ACHN (cell line): Measurements from ENCODE around the gene AQP1.
A peak's percentile ranks its signal among the peaks of the same experiment; 100 is the strongest.

Source experiments
- DNase-seq: peaks from one replicate; pipeline ENCODE4 v3.0.0-alpha.2; 2015
- in situ Hi-C: cut with HindIII; loops from 2 replicates; pipeline ENCODE4 v1.10.0; 2017; ENCODE audit warnings: low sequenced_read_pairs, low pct_ligation_motif_present, low pct_unique_long_range_greater_than_20kb

AQP1 gene

DNA sequence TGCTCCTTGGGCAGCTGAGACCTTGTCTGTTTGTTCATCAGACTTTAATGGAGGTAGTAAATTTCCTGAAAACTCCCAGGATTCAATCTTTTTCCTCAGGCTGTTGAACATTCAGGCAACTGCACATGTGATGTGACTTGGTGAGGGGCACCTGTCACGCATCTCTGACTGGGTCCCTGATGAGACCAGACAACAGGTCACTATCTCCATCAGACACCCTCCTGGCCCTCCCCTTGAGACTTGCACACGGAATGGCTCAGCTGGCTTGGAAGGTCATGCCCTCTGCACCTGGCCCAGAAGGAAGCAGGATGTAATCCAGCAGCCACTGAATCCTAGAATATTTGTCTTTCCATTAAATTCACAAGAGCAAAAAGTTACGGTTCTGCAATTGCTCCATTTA lies 15.9 kb downstream of the AQP1 start:
- no peak for DNase-seq
- in situ Hi-C loops = no loop called here

DNA sequence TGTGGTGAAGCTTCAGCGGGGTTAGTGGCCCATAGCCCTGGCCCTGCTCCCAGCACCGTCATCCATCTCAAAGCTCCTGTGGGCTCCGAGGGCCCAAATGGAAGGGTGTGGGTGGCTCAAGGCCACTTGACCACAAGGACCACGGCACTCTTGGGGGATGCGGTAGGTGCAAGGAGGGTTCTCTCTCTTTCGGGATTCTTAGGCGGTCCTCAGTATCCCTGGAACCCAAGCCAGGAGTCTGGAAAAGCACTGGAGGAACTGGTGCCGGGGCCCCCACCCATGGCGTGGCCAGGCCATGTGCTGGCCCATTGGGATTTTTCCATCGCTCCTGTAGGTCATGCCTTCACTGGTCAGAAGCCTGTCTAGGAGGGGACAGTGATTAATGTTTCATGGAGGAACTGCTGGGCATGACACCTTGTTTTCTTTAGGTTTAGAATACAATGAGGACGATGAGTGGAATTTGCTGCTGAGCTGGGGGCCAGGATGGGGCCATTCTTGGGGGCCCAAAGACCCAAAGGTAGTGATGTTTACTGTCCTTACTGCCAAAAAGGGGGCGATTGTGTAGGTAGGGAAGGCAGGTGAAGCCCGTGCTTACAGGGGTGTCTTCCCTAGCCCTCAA lies 16.7 kb downstream of the AQP1 start:
- in situ Hi-C loops = no loop called here
- no peak for DNase-seq

DNA sequence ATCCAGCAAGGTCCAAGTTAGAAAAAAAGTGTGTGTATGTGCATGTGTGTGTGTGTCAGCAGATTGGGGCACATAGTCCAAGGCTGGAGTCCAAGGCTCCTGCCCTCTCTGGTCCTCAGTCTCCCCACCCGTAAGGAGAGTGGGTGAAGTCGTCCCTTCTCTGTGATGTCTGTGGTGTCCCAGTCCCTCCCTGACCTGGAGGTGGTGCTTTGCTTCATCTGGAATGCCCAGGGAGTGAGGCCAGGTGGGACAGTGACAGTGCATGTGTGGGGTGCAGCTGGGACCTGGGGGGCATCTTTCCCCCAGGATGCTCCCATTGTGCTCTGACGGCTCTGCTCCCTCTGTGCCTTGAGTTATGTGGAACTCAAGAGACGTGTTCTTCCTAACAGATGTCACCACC lies 18.0 kb downstream of the AQP1 start:
- in situ Hi-C loops = no loop called here
- no peak for DNase-seq

DNA sequence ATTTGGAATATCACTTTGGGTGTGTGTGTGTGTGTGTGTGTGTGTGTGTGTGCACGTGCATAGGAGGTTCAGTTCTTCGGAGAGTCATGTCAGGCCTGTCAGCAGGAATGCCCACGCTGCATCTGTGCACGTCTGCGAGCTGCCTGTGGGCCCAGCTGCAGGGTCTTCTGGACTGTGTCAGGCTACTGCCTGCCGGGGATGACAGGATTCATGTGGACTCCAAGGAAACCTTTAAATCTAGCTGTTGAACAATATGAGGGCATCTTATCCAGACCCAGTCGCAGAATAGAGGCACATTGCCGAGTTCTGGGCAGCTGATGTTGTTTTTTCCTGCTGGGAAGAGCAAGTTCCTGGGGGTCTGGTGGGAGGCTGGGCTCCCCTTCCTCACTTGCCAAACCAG lies 19.0 kb downstream of the AQP1 start:
- in situ Hi-C loops = no loop called here
- no peak for DNase-seq

DNA sequence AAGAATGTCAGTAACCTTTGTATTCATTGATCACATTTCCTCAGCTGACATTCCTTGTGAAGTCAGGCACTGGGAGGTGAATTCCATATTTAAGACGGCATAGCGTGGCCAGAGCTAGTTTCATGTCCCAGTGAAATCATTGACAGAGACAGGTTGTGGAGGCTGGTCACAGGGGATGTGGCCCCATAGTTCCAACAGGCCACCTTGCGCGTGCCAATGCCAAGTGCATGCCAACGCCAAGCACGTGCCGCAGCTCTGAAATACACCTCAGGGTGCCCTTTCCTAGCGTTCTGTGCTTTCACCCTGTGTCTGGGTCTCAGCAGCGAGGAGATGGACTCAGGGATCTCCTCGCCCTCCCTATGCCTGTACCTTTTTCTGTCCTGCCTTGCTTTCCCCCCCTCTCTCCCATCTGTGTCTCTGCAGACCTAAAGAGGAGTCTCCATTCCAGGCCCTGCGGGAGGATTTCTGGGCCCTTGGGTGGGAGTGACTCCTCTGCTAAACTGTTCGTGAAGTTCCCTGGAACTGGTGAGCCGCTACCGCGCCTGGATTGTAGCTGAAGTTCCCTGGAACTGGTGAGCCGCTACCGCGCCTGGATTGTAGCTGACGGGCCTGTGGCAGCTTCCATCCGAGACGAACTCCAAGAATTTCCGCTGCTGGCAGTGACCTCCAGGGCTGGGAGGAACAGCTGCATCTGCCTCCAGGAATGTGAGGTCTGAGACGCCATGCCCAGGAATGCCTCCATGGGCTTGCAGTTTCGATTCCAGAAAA lies 19.7 kb downstream of the AQP1 start:
- DNase-seq = no peak
- in situ Hi-C loops = no loop called here

DNA sequence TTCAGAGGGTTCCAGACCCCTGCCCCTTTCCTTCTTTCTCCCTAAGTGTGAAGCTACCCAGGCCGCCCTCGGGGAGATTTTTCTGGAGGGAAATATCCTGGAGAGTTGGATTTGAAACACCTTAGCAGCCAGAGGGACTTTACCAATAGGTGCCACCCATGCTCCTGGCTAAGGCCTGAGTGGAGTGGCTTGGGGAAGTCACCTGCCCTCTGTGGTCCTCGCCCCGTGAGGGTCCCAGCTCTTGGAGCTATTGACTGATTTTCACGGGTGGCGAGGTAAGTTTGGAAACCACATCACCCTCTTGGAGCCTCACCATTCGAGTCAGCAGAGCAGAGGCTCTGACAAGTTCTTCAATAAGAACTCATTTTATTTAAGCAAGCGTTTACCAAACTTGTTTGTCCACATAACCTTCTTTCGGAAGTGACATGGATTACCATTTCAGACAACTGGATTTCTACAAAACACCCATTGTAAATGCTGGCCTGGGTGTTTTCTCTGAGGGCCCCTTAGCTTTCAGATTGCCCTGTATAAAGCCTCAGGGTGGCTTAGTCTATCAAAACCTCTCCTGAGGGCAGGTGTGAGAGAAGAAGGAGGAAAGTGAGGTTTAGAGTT lies 20.4 kb downstream of the AQP1 start:
- in situ Hi-C loops = no loop called here

DNA sequence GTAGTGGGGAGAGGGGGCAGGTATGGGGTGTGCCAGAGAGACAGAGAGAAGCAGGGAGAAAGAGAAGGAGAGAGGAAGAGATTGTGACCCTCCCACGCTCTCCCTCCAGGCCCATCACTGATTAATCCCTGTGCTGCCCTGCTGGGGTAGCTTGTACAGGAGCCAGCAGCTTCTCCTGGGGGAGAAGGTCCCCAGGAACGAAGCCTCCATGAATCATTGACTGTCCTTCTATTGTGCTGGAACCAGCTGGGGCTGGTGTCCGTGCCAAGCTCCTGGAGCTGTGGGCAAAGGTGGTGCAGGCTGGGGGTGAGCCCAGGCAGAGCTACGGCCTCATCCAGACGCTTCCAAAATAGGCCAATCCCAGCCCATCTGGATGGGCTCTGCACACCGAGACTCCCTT lies 20.9 kb downstream of the AQP1 start:
- in situ Hi-C loops = no loop called here
- no peak for DNase-seq

More for the DNA sequence above, 20.4 kb downstream of the AQP1 start:
- DNase-seq = no peak

DNA sequence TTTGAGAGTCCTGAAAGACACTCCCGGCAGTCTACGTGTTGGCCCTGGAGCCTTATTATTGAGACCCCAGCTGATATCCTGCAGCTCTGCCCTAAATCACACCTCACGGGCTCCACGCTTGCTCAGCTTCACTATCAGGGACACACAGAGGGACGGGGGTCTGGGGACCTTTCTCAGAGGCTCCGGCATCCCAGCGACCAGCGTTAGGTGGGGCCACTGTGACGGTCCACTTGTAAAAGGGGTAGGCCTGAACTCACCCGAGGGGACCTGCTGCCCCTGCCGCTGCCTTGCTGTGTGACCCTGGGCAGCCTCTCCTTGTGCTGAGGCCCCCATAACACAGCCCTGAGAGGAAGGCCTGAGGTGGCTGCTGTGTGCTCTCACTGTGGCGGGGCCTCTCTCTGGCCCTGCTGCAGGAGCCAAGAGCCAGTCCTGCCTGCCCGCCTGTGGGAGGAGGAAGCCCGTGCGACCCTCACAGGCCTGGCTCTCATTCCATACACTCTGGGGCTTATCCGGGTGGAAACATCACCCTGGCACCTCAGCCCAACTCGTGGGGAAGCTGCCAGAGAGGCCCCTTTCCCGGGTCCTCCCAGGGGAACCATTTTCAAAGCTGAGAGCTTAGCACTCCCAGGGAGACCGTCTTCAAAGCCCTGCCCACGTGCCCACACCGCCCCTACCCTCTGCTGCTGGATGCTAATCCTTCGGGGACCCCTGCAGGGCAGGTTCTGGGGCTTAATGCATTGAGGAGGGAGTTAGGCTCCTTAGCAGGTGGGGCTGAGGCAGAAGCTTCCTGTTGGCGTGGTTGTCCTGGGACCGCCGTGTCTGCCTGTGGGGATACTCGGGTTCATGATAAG lies 21.7 kb downstream of the AQP1 start:
- DNase-seq = no peak
- in situ Hi-C loops = no loop called here

DNA sequence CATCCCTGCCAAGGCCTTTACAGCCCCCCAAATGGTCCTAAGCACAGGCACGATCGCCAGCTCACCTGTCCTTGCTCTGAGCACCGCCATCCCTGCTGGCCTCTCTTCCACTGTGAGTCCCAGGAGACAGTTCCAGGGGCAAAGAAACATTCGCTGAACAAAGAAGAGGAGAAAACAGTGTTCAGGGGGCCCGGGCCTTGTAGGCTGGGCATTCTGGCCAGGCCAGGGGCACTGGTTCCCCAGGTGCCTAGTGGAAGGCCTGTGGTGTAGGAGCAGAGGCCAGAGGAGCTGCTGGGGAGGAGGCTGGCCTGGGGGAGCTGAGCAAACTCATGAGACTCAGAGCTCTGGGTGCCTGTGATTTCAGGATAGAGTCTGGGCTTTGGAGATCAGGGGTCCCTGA lies 22.6 kb downstream of the AQP1 start:
- in situ Hi-C loops = no loop called here
- no peak for DNase-seq

DNA sequence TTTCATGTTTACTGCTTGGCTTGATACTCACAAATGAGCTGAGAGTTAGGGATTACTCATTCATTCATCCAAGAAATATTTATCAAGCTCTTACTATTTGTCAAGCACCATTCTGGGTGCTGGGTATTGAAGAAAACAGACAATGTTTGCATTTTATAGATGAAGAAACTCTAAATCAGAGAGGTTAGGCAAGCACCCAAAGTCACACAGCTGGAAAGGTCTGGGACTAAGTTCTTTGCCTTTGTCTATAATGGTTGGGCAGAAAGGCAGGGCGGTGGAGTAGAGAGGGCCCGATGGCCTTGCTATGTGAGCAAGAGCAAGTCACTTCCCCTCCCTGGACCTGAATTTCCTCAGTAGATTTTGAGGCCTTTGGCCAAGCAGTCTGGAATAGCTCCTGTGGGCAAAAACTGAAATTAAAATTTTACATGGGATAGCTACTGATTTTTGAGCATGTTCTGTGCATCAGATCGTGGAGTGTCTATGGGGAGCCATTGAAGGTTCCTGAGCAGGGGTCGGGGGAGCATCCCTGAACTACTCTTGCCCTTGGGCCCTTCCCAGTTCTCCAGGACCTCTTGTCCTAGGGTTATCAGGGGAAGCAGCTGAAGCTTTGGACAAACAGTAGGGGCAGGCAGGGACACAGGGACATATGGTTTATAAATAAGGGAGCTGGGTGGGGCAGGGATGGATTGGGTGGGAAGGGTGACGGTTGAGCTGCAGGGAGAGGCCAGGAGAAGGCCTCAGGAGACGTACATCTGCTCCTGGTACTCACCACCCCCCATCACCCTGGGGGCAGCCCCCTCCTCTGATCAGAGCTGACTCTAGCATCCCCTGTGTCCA lies 23.3 kb downstream of the AQP1 start:
- in situ Hi-C loops = no loop called here

DNA sequence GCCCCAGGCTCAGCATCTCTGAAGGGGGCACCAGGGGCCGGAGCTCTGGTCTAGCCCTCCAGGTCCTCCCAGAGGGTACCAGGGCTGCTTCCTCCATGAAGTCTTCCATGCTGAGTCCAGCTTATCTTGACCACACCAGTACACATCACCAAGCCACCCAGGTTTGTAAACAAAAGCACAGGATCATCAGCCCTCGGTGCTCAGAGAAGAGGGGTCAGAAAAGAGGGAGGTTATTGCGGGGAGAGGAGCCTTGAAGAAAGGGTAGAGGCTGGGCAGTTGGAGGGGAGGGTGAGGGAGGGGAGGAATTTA lies 23.9 kb downstream of the AQP1 start:
- DNase-seq = no peak
- in situ Hi-C loops = no loop called here

More for the DNA sequence above, 23.3 kb downstream of the AQP1 start:
- DNase-seq = no peak

DNA sequence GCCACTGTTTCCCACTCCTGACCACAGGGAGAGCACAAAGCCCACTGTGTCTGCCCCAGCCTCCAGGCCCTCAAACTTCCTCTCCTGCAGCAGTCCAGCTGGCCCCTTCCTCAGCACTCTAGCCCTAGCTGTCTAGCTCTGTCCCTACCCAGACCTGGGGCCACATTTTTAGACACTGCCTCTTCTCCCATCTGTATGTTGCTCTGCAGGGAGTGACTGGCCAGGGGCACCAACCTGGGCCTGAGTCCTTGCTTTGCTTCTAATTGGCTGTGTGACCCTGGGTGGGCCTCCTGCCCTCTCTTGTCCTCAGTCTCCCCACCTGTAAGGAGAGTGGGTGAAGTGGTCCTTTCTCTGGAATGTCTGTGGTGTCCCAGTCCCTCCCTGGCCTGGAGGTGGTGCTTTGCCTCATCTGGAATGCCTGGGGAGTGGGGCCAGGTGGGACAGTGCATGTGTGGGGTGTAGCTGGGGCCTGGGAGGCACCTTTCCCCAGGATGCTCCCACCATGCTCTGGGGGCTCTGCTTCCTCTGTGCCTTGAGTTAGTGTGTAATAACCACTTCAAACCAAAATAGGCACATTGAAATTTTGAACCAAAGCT lies 25.1 kb downstream of the AQP1 start:
- in situ Hi-C loops = no loop called here
- no peak for DNase-seq

DNA sequence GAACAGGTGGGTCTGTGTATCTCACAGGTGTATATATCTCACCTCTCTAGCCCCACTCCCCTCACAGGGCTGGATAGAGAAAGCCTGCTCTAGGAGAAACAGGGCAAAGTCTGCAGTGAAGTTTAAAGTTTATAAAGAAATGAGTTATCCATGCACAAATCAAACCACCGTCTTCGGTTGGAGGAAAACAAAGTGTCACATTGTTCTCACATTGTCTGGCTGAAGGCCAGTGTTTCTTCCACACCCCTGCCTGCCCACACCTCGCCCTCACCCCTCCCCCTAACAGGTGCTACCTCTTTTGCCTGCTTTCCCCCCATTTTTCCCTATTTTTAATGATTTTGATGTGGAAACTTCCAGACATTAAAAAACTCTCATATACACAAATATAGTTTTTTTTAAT lies 25.8 kb downstream of the AQP1 start:
- in situ Hi-C loops = no loop called here
- no peak for DNase-seq

DNA sequence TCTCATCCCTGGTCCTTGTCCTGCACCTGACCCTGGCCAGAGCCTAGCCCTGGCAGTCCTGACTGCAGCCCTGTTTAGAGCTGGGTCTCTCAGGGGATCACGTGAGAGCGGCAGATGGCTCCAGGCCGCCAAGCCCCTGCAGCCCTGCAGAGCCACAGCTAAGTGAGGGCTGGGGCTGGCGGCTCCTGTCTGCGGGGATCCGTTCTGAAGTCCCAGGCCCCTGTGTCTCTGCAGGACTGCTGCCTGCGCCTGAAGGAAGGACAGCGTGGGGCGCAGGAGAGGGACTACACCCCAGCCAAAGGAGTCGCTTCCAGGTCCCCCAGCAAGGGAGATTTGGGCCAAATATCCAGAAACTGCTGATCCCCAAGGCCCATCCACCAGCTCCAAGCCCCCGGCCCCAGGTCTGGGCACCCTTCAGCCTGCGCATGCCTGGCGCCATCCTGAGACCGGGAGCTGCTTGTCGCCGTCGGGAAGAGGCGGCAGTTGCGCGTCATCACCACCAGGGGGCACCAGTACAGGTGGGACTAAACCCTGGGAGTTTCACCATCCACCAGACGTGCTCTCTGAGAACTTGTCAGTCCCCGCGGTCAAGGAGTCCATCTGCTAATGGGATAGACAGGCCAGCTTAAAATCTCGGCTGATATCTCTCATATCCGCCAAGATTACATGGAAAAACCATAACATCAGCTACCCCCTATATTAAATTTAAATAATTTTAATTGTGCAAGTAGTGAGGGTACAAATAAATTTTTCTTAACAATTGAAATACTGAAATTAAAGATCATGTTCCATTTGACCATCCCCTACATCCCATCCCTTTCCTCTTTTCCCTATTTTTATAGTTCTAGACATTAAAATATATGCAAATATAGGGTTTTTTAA lies 27.0 kb downstream of the AQP1 start:
- DNase-seq = peak; percentile 78
- in situ Hi-C loops = no loop called here

DNA sequence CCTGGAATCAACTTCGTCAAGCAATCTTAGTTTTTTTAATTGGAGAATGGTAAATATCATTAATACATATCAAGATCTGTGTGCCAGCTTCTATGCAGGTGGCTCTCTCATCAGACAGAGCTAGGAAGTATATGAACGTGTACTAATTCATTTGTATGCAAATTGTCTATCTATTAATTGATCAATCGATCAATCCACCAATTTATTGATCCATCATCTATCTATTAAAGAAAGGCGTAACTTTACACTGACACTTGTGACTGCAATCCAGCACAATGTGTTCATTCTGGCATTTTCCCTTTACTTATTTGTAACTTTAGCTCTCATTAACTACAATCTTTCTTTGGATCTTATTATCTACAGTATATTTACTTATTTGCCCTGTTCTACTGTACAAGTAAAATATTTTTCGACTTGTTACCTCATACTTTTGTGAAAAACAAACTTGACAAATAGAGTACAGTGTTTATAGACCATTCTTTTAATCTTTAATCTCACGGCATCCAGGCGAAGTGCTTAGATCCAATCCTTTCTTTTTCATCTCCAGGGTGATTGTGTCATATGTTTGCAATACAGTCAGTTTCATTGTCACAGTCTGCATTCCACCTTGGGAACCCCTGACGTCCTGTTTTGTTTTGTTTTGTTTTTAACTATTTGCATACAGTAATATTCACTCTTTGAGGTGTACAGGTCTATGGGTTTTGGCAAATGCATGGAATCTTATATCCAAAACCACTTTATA lies 30.1 kb downstream of the AQP1 start:
- no peak for DNase-seq
- in situ Hi-C loops = no loop called here

DNA sequence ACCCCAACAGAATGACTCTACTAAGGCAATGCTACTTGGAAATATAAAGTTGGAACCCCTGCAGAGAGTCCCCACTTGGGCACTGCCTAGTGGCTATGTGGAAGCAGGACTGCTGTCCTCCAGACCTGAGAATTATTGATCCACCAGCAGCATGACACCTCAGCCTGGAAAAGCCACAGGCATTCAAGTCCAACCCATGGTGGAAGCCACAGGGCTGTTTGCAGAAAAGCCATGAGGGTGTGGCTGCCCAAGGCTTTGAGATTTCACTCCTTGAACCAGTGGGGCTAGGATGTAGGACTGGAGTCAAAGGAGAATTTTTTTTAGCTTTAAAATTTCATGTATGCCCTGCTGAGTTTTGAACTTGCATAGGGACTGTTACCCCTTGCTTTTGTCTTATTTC lies 38.5 kb downstream of the AQP1 start:
- in situ Hi-C loops = no loop called here

DNA sequence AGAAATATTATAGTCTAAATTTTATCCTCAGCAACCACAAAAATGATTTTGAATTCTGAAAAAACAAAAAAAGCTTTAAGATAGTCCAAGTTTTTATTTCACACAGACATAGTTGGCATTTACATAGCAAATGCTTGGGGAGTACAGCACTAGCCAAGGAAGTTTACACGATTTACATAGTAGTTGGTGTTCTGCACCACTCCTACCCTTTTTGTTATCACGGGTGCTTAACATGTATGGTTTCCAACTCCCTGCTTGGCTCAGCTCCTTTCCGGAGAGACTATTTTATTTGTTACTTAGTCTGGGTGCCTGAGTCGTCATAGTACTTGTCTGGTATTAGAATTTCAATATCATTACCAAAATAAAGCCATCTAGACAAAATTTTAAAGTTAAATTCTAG lies 43.3 kb downstream of the AQP1 start:
- in situ Hi-C loops = no loop called here
- DNase-seq = no peak

More for the DNA sequence above, 38.5 kb downstream of the AQP1 start:
- no peak for DNase-seq
